Activated T-helper 17 cell treated with anti-CD3 and anti-CD28 coated beads, Interleukin-2, amount 50 U/mL, for 72 hours (primary cell): Measurements from ENCODE around the gene CLIC2. TPM values are rescaled to one million over a fixed set of nuclear protein-coding genes. Genes with fewer than 3 reads are reported as not detected.
"Not testable (repeated sequence)": the region's sequence is repeated elsewhere in the genome, so short reads cannot be mapped to it uniquely, and the experiment has no call there.

ENCODE experiments used
- ATAC-seq: fragments of 150-1000 bp; cut with Tn5 transposase; replicated peaks from 2 replicates; pipeline ENCODE4 v1.10.0; 2021; ENCODE audit warnings: mild to moderate bottlenecking, moderate library complexity
- H3K27ac Mint-ChIP-seq: one replicate; pipeline ENCODE4 v1.8.0; 2022; ENCODE audit warnings: mixed read lengths
- H3K27me3 Mint-ChIP-seq: one replicate; pipeline ENCODE4 v1.8.0; 2022; ENCODE audit warnings: mixed read lengths
- H3K36me3 Mint-ChIP-seq: one replicate; pipeline ENCODE4 v1.8.0; 2022; ENCODE audit warnings: low read depth, mild to moderate bottlenecking, mixed read lengths
- H3K4me1 Mint-ChIP-seq: one replicate; pipeline ENCODE4 v1.8.0; 2022; ENCODE audit warnings: mixed read lengths
- H3K4me3 Mint-ChIP-seq: one replicate; pipeline ENCODE4 v1.8.0; 2022; ENCODE audit warnings: mild to moderate bottlenecking, mixed read lengths
- H3K9me3 Mint-ChIP-seq: one replicate; pipeline ENCODE4 v1.8.0; 2022; ENCODE audit warnings: mixed read lengths
- total RNA-seq, 2 donors: library from RNA; stranded (reverse); gene quantifications; one replicate each; pipeline ENCODE4 v1.2.3, GENCODE V29; 2022

The CLIC2 gene
- under 1 TPM in 1 of 2 donors, not detected in 1; 0.74 TPM for total RNA-seq

DNA sequence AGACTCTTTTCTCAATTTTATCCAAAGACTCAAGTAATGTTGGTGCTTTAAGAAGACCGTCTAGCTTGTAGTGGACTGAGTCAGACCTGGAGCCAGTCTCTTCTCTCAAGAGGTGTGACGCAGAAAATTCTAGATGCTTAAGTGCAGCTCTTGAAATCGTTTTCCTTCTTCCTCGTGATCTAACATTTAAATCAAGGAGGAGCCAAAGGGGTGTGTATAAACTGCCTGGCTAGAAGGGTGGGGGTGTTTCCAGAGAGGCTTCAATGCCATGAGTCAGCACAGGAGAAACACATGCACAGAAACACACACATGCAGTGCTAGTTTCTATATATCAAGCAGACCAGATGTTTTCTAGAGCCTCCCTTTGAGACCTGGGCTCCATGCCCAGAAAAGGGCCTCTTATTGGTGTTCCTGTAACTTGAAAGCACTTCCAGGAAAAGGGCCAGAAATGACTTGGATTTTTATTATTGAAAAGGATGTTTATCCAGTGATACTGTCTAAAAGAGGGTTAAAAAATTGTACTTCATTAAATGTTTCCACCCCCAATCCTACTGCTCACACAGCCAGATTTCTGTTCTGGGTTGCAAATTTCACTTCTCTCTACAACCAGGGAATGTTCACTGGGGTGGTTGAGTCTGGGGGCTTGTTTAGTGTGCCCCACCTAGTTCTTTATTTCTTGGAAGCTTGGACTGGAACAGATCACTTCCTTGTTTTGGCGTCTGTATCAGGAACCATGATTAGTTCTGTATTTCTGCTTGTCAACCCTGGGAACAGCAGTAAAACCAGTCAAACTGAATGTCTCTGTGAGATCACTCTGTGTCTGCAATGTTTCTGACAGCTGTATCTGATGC, at the start of gene CLIC2:
Gene CLIC2, minus strand, starts transcription at position 129 of the 851 bp plus-strand sequence. CDS start 187 bp downstream, outside the sequence.
- Mint-ChIP-seq H3K4me3 (no peak within 1 kb of the TSS), H3K36me3 (no peaks in the 10 kb centered on the region)
- ATAC-seq, result peak; percentile 40

DNA sequence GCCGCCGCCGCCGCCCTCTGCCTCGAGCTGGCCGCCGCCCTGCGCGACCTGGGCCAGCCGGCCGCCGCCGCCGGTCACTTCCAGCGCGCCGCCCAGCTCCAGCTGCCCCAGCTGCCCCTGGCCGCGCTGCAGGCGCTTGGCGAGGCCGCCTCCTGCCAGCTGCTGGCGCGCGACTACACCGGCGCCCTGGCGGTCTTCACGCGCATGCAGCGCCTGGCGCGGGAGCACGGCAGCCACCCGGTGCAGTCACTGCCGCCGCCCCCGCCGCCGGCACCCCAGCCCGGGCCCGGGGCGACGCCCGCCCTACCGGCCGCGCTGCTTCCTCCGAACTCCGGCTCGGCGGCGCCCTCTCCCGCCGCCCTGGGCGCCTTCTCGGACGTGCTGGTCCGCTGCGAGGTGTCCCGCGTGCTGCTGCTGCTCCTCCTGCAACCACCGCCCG, 48.1 kb upstream of the CLIC2 start:
- ATAC-seq, result peak; percentile 45
- not testable (repeated sequence) for H3K4me3 Mint-ChIP-seq, H3K27ac Mint-ChIP-seq, H3K9me3 Mint-ChIP-seq, H3K27me3 Mint-ChIP-seq, H3K36me3 Mint-ChIP-seq, H3K4me1 Mint-ChIP-seq

More for the DNA sequence above, at the start of gene CLIC2:
- Mint-ChIP-seq H3K4me1 (no peaks in the 10 kb centered on the region), H3K9me3 (no peaks in the 10 kb centered on the region), H3K27ac (no peak within 1 kb of the TSS), H3K27me3 (no peaks in the 10 kb centered on the region)

DNA sequence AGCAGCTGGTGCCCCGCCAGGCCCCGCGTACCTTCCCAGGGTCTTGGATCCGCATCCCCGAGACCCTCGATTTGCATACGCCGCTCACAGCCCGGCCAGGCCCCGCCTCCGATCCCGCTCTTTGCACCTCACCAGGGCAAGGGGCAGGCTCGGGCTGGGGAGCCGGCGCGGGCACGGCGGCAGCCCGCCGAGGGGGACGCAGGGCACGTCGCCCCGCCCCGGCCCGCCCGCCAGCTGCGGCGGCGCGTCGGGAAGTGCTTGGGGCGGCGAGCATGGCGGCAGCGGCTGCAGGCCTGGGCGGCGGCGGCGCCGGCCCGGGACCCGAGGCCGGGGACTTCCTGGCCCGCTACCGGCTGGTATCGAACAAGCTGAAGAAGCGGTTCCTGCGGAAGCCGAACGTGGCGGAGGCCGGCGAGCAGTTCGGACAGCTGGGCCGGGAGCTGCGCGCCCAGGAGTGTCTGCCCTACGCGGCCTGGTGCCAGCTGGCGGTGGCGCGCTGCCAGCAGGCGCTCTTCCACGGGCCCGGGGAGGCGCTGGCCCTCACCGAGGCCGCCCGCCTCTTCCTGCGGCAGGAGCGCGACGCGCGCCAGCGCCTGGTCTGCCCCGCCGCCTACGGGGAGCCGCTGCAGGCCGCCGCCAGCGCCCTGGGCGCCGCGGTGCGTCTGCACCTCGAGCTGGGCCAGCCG, 47.6 kb upstream of the CLIC2 start, which contains the start of gene F8A2:
Gene F8A2, plus strand, starts transcription at position 253 of the 686 bp plus-strand sequence. Its CDS starts 20 bp downstream, at position 273.
- H3K27ac Mint-ChIP-seq, H3K4me3 Mint-ChIP-seq, H3K36me3 Mint-ChIP-seq, H3K4me1 Mint-ChIP-seq, H3K27me3 Mint-ChIP-seq, H3K9me3 Mint-ChIP-seq: not testable (repeated sequence)
- ATAC-seq, result peak; percentile 79

DNA sequence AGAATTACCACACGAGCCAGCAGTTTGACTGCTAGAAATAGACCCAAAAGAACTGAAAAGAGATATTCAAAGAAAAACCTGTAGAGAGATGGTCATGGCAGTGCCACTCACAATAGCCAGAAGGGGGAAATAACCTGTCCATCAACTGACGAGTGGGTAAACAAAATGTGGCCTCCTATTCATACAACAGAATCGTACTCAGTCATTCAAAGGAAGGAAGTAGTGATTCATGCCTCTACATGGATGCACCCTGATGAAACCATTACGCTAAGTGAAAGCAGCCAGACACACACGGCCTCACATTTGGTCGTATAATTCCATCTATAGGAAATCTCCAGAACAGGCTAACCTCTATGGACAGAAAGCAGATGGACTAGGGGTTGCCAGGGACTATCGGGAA, 45.4 kb upstream of the CLIC2 start:
- not testable (repeated sequence) for H3K27me3 Mint-ChIP-seq, H3K27ac Mint-ChIP-seq, H3K9me3 Mint-ChIP-seq, H3K4me3 Mint-ChIP-seq, H3K4me1 Mint-ChIP-seq, H3K36me3 Mint-ChIP-seq
- ATAC-seq, result peak; percentile 68

DNA sequence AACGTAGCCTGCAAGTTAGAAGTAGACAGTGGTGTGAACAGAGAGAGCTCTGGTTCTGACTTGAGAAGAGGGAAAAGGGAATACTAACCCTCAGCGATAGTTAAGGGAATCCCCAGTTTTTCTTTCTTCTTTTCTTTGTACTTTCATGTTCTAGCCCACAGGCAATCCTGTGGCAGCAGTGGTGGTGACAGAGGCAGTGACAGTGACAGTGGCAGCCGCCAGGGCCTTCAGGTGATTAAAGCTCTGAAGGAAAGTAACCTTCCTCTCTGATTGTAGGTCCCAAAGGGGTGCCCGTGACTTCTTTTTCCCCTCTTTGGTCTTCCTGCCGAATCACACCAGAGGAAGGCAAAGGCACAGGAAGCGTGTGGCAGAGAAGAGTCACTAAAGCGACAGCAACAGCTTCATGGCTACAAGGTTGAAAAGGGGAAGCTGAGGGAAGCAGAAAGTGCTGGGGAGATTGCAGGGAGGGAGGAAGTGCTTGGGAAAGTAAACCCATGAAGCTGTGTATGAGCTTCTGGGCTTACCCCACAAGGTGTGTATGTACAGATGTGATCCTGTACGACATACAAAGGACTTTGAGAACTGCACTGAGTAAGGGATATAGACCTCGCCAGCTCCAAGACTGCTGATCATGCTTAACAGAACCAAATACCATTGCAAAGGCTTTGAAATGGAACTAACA, 39.5 kb upstream of the CLIC2 start:
- H3K27me3 Mint-ChIP-seq, H3K4me3 Mint-ChIP-seq, H3K27ac Mint-ChIP-seq, H3K4me1 Mint-ChIP-seq, H3K36me3 Mint-ChIP-seq, H3K9me3 Mint-ChIP-seq: not testable (repeated sequence)
- peak; percentile 93 for ATAC-seq

DNA sequence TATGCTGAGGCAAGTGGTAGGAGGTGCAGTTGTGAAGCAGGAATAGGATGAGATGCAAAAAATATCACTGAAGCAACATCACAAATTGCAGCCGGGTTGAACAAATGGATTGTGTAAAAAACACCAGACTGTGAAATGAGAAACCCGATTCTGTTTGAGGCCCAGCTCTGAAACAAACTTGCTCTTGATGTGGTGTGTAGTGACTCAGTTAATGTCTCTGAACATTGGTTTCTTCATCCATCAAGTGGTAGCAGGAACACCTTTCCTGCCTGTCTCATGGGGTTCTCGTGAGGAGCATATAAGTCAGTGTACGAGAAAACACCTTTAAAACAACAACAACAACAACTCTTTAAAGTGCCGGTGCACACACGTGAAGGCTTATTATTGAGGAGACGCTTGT, 29.3 kb upstream of the CLIC2 start:
- not testable (repeated sequence) for H3K36me3 Mint-ChIP-seq, H3K4me3 Mint-ChIP-seq, H3K27me3 Mint-ChIP-seq, H3K9me3 Mint-ChIP-seq, H3K4me1 Mint-ChIP-seq, H3K27ac Mint-ChIP-seq
- peak; percentile 54 for ATAC-seq

DNA sequence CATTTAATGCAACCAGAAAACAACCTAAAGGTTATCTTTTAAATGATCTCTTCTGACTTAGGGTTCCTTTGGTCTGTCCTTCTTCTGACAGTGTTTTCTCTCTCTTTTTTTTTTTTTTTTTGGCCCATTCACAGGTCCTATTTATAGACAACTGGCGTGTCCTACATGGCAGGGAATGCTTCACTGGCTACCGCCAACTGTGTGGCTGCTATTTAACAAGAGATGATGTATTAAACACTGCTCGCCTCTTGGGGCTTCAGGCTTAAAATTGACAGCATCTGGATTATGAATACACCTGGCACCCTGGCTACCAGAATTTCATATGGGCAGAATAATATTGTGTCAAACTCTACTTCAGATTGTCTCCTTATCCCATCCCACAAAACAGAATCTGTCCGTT, 15.0 kb upstream of the CLIC2 start:
- H3K36me3 Mint-ChIP-seq, ATAC-seq, H3K9me3 Mint-ChIP-seq, H3K4me3 Mint-ChIP-seq, H3K4me1 Mint-ChIP-seq, H3K27ac Mint-ChIP-seq, H3K27me3 Mint-ChIP-seq: not testable (repeated sequence)

DNA sequence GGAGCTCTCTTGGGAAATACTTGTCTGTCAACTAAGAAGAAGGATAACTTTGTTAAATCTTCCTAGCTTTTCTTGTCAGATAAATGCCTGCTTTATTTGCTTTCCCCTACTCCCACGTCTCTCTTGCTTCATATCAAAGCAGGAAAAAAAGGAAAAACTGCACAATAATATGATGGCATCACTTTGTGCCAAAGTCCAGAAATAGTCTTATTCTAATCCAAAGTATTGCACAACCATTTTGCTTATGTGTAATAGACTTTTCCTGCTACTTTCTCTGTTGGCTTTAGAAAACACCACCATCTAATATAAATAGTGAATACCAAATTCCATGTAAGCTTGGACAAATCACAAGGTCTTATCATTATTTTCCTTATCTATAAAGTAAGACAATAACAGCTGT, 11.3 kb upstream of the CLIC2 start:
- H3K4me3 Mint-ChIP-seq, ATAC-seq, H3K27me3 Mint-ChIP-seq, H3K27ac Mint-ChIP-seq, H3K36me3 Mint-ChIP-seq, H3K4me1 Mint-ChIP-seq, H3K9me3 Mint-ChIP-seq: not testable (repeated sequence)

DNA sequence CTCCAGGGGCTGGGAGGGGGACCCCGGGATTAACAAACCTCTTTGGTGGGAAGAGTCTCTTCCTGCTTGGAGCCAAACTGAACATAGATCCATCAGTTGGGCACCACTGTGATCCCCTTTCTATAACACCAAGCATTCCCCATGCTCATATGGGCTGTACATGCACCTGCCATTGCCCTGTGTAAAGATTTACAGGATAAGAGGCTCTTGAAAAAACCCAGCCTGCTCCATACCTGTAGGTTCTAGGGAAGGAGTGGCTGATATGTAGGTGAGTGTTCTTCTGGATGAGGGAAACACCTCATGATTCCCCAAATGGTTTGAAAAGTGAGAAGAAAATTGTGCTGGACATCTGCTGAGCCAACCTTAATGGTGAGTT, 911 bp upstream of the CLIC2 start:
- not testable (repeated sequence) for H3K4me1 Mint-ChIP-seq, H3K36me3 Mint-ChIP-seq, ATAC-seq, H3K27ac Mint-ChIP-seq, H3K9me3 Mint-ChIP-seq, H3K27me3 Mint-ChIP-seq, H3K4me3 Mint-ChIP-seq

DNA sequence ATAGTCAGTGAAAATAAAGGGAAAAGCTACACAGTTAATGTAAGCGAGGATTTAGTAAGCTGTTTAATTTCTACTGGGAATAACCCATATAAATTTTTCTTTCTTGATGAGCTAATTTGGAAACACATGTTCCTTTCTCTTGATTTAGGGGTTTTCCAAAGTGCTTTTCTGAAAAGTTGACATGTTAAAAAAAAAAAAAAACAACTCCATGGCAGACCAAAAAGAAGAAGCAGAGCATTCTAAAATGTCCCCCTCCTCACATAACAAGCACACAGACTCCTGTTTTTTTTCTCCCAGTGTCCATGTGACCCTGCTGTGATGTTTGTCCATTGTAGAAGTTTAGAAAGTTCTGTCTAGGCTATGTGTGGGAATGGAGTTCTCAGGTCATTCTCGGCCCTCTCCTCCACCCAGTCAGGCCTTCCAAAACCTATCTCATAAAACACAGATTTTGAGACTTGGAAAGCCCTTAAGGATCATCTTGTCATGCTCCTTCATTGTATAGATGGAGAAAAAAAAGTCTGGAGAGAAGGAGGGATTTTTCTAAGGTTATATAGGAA, 792 bp downstream of the CLIC2 start:
- Mint-ChIP-seq H3K4me1 (no peaks in the 10 kb centered on the region), H3K27ac (no peak overlapping the region), H3K4me3 (no peak overlapping the region), H3K9me3 (no peaks in the 10 kb centered on the region), H3K36me3 (no peaks in the 10 kb centered on the region), H3K27me3 (peaks cover 2% of the 10 kb centered on the region)
- no peak for ATAC-seq

DNA sequence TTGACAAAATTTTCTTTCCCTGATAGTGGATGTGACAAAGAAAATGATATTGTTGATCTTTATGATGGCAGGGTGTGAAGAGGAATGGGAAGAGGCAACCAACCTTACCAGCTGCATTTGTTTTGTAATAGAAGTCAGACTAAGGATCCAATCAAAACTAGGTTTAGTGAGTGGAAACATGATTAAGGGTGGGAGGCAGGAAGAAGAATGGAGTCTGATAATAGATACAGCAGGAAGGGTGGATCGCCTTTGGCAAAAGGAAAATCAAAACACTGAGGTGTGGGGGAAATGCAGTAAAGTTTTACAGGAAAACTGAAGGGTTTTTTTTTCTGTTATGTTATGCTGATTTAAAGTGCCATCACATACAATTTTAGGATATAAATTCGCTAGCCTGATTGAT, 3.4 kb downstream of the CLIC2 start:
- ATAC-seq, result no peak
- Mint-ChIP-seq H3K27ac (no peak overlapping the region), H3K4me3 (no peak overlapping the region), H3K4me1 (no peaks in the 10 kb centered on the region), H3K27me3 (peaks cover 2% of the 10 kb centered on the region), H3K36me3 (no peaks in the 10 kb centered on the region), H3K9me3 (no peaks in the 10 kb centered on the region)

DNA sequence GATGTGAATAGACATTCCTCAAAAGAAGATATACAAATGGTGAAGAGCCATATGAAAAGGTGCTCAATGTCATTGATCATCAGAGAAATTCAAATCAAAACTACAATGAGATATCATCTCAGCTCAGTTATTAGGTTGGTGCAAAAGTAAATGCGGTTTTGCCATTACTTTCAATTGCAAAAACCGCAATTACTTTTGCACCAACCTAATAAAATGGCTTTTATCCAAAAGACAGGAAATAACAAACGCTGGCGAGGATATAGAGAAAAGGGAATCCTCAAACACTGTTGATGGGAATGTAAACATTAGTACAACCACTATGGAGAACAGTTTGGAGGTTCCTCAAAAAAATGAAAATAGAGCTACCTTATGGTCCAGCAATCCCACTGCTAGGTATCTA, 5.1 kb downstream of the CLIC2 start:
- no peaks in the 10 kb centered on the region for H3K4me1 Mint-ChIP-seq
- no peak overlapping the region for H3K4me3 Mint-ChIP-seq
- no peaks in the 10 kb centered on the region for H3K36me3 Mint-ChIP-seq
- H3K27ac Mint-ChIP-seq, result no peak overlapping the region
- no peak for ATAC-seq
- H3K27me3 Mint-ChIP-seq, result peaks cover 2% of the 10 kb centered on the region
- no peaks in the 10 kb centered on the region for H3K9me3 Mint-ChIP-seq

DNA sequence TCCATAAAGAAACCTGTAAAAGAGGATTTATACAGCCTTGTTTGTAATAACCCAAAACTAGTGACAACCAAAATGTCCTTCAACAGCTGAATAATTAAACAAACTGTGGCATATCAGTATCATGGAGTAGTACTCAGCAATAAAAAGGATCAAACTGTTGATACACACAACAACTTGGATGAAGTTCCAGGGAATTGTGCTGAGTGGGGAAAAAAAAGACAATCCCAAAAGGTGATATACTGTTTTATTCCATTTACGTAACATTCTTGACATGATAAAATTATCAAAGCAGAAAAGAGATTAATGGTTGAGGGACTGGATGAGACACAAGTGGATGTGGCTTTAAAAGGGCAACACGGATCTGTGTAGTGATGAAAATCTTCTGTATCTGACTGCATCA, 7.8 kb downstream of the CLIC2 start:
- no peaks in the 10 kb centered on the region for H3K36me3 Mint-ChIP-seq
- ATAC-seq, result no peak
- H3K4me3 Mint-ChIP-seq, result no peak overlapping the region
- H3K9me3 Mint-ChIP-seq, result no peaks in the 10 kb centered on the region
- H3K4me1 Mint-ChIP-seq, result no peaks in the 10 kb centered on the region
- no peak overlapping the region for H3K27ac Mint-ChIP-seq
- peaks cover 2% of the 10 kb centered on the region for H3K27me3 Mint-ChIP-seq

DNA sequence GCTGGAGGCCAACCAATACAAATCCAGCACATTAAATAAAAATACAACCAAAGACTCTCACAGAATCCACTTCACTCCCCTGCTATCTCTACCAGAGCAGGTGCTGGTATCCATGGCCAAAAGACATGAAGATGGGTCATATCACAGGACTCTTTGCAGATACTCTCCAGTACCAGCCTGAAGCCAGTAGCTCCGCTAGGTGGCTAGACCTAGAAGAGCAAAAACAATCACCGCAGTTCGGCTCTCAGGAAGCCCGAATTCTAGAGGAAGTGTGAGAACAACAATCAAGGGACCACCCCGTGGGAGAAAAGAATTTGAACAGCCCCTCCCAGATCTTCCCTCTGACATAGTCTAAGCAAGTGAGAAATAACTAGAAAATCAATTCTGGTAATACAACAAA, 20.2 kb downstream of the CLIC2 start:
- H3K27me3 Mint-ChIP-seq, result no peaks in the 10 kb centered on the region
- no peaks in the 10 kb centered on the region for H3K9me3 Mint-ChIP-seq
- H3K4me1 Mint-ChIP-seq, result no peaks in the 10 kb centered on the region
- H3K4me3 Mint-ChIP-seq, result no peak overlapping the region
- ATAC-seq, result no peak
- no peak overlapping the region for H3K27ac Mint-ChIP-seq
- no peaks in the 10 kb centered on the region for H3K36me3 Mint-ChIP-seq
